T-helper 1 cell (primary cell): ENCODE results near the gene TNFSF15.
A peak's percentile ranks its signal among the peaks of the same experiment; 100 is the strongest.

Experiments
- DNase-seq, 5 donors: peaks; one replicate each; pipeline ENCODE4 v3.0.0-alpha.2; 2012 to 2020
- total RNA-seq, 4 donors: gene quantifications; one replicate each; lab custom pipeline; 2026; lab: John Stamatoyannopoulos, UW

Gene TNFSF15
- 0 to 0.08 (median 0) reads per million in 4 donors for total RNA-seq

DNA sequence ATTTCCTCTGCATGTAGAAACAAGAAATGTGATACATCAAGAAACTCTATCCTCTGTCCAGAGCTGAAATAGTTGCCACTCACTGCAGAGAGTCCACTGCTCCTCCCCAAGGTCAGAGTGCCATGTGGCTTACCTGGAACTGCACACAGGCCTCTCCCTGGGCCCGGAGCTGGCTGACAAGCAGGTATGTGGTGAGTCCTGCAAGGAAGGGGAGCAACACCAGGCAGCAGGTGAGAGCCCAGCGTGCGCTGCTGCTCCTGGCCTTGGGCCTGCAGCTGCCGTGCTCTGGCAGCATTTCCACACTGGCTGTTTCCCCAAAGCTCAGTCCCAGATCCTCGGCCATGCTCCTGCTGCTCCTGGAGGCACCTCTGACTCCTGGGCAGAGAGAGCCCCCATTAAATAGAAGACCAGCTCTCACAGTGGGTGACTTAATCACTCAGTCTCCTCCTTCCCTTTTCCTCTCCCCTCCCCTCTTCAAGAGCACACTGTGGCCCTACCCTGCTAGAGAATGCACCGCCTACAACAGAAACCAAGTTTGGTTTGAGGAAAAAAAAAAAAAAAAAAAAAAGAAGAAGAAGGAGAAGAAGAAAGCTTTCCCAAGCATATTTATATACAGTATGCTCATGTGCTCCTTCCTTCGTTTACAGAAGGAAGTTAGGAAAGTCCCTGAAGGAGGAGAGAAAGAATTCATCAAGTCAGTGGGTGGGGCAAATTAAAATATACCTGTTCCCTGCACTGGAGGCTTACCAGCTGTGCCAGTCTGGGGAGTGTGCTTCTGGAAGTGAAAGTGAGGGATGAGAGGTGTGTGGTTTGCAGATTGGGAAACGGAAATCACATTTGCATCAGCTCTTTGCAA is at the start of gene TNFSF15:
TSS of gene TNFSF15 (minus strand) at position 370 of the 856 bp plus-strand sequence. CDS start at position 343, 27 bp downstream.
- peak in 1 of 5 donors; percentile 75 for DNase-seq

DNA sequence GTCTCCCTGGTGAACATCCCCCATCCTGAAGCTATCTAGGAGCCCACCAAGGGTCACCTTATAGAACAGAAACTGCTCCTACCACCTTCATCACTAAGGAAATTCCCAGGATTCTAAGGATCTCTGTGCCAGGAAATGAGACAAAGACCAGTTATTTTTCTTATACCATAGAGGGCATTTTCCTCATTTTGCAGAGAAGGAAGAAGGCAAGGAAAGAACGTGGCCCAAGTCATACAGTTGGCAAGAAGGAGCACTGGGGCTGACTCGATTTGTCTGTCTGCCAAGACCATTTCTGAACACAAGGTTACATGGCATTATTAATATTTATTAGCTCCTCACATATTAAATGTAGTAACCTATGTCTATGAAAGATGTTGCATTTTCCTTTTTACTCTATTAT is 49.6 kb upstream of the TNFSF15 start:
- DNase-seq: no peak

DNA sequence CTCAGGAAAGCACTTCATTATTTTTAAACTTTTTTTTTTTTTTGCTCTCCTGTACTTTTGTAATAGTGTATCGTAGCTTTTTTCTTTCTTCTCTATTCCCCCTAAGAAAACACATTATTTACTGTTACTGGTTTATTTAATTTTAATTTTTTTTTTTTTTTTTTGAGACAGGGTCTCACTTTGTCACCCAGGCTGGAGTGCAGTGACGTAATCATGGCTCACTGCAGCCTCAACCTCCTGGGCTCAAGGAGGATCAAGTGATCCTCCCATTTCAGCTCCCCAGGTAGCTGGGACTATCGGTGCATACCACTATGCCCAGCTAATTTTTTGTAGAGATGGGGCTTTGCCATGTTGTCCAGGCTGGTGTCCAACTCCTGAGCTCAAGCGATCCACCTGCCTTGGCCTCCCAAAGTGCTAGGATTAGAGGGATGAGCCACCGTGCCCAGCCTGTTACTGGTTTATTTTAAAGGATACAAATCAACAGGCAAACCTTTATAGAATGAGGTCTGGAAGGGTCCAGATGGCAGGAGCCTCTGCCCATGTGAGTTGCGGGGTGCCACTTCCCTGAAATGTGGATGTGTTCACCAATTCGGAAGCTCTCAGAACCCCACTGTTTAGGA is 49.0 kb upstream of the TNFSF15 start:
- no peak for DNase-seq

DNA sequence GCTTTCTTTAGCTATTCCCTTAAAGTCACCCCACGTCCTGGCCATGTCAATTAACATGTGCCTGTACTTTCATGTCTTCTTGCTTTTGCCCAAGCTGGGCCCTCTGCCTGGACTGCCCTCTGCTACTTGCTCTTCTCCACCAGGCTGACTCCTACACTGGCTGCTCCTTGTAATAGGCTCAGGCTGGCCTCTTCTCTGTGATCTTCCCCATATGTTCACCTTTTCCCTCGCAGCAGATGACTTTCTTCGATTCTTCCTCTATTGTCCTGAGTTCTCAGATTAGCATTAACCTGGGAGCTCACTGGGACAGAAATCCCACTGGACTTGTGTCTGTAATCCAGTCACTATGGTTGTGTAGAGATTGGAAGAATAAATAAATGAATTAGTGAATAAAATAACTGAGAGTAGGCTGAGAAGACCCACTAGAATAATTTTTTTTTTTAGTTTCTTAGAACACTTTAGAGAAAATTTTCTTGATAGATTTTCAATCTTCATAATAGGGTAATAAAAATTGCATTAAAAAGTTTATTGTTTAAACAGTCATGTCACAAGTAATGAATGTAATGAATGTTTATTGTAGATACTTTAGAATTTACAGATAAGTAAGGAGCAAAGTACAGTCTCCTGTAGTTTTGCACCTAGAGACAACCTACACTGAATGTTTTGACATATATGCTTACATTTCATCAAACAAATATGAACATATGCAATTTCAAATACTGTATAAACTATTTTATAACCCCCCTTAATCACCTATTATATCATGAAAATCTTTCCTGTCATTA is 47.4 kb upstream of the TNFSF15 start:
- DNase-seq: no peak

DNA sequence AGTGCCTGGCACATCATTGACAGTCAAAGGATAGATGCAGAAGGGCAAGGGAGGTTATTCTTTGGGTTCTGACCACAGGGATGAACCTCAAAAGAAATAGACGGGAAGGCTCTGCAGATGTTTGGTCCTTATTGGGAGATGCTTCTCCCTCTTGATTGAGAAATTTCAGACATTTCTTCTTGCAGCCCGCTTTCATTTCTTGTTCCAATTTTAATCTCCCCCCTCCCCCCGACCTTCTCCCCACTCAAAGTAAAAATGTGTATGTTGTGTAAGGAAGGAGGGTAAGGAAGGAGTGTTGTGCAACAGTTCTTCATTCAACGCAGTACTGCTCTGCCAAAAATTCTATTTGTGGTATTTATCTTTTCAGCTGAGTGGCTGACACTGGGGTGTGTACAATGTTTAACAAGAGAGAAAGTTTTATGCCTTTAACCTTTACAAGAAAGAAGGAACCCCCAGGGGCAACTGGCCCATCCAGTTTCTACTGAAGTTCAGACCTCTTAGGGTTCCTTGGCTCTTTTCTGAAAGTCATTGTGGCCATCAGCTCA is 46.3 kb upstream of the TNFSF15 start:
- no peak for DNase-seq

DNA sequence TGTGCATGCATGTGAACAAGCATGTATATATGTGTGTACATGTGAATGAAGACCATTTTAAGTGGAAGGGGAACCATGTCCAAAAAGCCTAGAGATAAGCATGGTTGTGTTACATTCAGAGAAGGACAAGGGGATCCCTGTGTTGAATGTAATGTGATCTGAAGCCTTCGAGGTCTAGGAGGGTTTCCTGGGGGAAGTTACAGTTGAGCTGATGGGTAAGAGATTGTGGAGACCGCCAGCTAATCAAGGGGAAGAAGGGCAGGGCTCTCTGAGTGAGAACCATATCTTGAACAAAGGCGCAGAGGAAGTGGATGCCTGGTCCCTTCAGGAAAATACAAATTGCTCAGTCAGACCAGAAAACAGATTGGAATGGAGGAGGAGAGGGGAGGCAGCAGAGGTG is 45.5 kb upstream of the TNFSF15 start:
- no peak for DNase-seq

DNA sequence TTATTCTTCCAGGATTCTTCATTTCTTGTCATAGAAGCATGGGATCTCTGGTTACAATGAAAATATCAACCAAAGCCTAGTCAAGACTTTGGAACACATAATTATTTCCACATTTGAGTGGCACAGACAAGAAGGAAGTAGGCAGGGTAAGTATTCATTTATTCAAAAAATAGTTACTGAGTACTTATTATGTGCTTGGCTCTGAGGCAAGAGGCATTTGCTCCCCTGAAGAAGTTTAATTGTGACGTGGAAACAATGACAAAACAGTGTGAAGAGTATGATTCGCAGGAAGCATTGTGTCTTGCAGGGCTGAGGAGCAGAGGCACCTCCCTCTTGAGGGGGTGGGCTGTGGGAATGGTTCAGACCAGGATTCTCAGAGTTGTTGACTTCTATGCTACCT is 45.0 kb upstream of the TNFSF15 start:
- no peak for DNase-seq

DNA sequence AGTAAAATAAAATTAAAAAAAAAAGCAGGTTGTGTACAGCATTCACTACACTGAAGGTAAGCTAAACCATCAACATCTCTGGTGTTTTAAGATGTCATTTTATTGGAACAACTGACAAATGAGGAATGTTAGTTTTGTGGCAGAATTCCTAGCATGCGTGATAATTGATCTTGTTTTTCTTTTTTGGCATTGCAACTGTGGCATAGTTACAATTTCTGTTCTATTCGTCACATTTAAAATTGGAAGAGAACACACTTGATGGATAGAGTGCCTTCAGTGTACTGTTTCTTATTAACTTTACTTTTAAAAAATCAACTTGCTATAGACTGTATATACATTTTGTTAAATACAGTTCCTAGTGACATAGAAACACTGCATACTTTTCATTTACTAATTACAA is 43.6 kb upstream of the TNFSF15 start:
- no peak for DNase-seq

DNA sequence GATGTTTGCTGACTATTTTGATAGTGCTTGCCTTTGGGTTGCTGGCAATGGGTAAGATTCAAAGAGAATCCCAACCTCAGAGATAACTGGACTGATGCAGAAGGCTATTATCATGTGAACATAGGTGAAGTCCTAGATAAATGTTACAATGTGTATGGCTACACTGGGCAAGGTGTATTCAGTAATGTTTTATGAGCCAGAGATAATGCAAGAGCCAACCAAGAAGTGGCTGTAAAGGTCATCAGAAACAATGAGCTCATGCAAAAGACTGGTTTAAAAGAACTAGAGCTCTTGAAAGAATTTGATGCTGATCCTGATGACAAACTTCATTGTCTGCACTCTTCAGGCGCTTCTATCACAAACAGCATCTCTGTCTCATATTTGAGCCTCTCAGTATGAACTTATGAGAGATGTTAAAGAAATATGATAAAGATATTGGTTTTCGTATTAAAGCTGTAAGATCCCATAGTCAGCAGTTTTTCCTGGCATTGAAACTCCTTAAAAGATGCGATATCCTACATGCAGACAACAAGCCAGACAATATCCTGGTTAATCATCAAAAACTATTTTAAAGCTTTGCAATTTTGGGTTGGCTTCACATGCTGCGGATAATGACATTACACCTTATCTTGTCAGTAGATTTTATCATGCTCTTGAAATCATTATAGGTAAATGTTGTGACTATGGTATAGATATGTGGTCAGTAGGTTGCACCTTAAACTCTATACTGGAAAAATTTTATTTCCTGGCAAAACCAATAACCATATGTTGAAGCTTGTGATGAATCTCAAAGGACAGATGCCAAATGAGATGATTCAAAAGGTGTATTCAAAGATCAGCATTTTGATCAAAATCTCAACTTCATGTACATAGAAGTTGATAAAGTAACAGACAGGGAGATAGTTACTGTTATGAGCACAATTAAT is 41.9 kb upstream of the TNFSF15 start:
- no peak for DNase-seq

DNA sequence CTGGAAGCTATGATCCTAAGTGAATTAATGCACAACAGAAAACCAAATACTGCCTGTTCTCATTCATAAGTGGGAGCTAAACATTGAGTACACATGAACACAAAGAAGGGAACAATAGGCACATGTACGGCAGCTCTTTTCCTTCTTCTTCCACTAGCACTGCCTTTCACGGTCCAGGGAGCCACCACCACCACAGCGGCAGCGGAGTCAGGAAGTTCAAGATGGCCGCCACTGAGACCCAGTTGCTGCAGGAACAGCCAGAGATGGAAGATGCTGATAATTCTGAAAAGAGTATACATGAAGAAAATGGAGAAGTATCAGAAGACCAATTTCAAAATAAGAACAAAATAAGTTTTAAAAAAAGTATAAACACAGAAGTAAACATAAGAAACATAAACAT is 39.5 kb upstream of the TNFSF15 start:
- DNase-seq: no peak

DNA sequence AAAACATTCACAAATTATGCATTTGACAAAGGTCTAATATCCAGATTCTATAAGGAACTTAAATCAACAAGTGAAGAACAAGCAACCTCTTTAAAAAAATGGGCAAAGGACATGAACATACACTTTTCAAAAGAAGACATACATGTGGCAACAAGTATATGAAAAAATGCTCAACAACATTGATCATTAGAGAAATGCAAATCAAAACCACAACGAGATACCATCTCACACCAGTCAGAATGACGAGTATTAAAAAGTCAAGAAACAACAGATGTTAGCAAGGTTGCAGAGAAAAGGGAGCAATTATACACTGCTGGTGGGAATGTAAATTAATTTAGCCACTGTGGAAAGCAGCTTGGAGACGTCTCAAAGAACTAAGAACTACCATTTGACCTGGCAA is 38.9 kb upstream of the TNFSF15 start:
- DNase-seq: no peak

DNA sequence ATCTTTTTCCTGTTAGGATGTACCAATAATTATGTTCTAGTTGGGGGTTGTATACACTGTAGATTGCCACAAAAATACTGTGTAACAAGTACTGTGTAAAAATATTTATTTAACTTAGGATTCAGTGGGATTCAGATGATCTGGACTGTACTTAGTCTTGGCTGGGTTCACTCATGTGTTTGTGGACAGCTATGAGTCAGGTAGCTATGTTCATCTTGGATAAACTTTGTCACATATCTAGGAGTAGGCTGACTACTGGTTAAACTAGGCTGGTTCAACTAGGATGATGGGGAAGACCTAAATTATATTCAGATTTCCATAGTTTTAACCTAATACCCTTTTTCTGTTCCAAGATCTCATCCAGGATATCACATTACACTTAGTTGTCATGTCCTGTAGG is 32.1 kb upstream of the TNFSF15 start:
- DNase-seq: no peak

DNA sequence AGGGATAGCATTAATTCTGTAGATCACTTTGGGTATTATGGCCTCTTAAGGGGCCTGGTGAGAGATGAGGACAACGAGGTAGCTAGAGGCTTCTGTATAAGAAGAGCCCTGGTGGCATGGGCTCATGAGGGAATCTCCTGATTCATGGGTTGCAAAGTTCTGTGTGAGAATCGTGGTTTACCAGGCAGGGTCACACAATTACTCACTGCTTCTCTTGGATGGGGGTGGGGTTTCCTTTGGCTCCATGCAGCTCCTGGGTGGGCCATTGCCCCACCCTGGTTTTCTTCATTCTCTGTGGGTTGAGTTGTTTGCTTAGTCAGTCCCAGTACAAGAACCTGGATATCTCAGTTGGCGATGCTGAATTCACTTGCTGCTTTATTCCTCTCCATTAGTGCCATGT is 30.9 kb upstream of the TNFSF15 start:
- peak in 1 of 5 donors; percentile 45 for DNase-seq

DNA sequence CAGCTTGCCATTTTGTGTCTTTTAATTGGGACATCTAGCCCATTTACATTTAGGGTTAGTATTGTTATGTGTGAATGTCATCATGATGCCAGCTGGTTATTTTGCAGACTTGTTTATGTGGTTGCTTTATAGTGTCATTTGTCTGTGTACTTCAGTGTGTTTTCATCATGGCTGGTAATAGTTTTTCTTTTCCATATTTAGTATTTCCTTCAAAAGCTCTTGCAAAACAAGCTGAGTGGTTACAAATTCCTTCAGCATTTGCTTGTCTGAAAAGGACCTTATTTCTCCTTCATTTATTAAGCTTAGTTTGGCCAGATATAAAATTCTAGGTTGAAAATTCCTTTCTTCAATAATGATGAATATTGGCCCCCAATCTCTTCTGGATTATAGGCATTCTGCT is 28.5 kb upstream of the TNFSF15 start:
- DNase-seq: no peak

DNA sequence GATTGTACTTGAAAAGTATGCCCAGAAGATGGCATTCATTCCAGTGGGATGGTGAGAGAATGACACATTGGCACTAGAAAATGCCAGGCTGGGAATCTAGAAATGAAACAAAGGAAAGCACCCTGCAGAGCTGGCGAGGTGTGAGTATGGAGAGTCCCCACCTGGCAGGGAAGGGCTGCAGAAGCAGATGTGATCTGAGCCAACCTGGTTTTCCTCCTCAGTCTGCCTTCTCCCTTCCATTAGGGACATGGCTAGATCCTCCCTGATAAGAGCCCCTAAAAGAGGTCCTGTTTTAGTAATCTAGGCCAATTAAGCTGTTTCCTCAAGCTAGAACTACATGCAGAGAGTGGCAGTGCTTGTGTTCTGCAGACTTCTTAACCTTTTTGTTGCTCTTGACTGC is 24.7 kb upstream of the TNFSF15 start:
- no peak for DNase-seq

DNA sequence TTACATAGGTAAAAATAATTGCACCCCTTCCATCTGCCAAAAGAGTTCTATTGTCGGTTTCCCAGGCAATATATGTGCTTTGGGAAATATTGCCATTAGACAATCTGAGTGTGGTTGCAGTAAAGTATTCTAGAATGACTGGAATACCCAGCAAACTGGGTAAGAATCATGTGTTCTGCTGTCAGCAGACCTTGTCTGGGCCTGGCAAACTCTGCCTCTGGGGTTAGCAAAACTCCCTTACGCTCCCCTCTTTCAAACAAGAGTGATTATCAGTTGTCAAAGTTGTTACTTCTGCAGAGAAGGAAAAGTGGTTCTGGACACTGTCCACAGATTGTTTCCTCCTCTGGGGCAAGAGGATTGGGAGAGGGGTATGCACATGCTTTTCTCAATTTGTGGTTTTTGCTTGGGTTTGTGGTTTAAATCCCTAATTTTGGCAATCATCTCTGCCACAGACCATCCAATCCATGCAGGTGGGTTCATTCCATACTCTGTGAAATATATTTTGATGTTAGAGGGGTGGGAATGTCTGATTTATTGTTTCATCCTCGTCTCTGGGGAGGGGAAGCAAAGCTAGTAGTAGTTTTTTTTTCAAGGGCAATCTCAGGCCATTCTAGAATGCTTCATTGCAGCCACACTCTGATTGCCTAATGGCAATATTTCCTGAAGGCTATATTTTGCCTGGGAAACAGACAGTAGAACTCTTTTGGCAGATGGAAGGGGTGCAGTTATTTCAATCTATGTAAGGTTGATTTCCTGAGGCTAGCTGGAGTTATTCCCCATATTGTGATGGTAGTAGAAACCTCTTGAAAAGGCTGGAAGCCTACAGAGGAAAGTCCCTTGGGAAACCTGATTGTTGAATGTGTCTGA is 24.0 kb upstream of the TNFSF15 start:
- DNase-seq: no peak

DNA sequence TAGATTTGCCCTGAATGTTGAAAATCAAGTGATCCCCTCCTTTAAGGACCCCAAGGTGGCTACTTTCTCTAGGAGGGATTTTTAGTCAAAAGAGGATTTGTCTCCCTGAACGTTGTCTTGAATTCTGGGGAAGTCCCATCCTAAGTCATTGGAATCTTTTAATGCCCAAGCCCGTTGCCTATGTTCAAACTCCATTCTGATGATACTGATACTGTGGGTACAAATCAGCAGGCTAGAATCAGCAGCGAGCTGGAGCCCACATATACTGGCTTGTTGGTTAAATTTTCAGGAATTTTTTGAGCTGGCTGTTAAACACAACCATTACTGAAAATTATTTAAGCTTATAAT is 22.4 kb upstream of the TNFSF15 start:
- no peak for DNase-seq

DNA sequence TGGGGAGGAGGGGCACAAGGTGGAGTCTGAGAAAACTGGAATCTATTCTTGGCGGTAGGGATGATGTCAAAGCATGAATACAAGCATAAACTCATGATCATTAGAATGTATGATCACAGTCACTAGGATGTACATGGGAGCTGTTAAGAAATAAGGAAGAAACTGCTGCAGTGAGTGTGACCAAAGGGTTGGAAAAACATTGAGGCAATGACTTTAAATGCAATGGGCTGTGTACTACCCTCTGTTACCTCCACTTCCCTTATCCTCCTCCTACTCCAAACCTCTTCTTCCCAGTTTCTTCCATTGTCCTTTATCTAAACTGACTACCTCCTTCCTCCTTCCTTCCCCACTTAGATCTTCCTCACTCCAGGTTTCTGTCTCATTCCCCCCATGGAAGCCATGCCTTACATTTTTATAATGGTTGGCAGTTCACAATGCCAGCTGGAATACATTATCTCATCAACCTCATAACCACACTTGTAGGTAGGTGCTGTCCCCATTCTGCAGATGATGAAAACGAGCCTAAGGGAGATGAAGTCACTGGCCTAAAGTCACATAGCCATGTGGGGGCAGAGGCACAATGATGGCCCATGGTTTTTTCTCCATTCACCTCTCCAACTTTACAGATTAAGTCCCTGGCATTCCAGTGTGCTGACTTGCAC is 21.9 kb upstream of the TNFSF15 start:
- DNase-seq: no peak

DNA sequence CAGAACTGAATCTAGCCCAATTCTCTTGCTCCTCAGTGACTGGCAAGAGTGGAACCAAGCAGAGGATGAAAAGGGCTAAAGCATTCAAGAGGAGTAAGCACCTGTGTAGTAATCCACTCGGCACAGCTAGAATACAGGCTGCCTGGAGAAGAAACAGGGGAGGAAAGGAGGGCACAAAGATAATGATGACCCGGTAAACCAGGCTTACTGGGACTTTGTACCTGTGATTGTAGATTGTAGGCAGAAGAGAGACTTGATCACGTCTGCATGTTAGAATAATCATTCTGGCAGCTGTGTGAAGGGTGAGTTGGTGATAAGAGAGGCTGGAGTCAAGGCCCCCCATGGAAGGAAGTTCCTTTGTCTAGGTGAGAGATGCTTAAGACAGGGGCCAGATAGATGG is 20.6 kb upstream of the TNFSF15 start:
- no peak for DNase-seq

DNA sequence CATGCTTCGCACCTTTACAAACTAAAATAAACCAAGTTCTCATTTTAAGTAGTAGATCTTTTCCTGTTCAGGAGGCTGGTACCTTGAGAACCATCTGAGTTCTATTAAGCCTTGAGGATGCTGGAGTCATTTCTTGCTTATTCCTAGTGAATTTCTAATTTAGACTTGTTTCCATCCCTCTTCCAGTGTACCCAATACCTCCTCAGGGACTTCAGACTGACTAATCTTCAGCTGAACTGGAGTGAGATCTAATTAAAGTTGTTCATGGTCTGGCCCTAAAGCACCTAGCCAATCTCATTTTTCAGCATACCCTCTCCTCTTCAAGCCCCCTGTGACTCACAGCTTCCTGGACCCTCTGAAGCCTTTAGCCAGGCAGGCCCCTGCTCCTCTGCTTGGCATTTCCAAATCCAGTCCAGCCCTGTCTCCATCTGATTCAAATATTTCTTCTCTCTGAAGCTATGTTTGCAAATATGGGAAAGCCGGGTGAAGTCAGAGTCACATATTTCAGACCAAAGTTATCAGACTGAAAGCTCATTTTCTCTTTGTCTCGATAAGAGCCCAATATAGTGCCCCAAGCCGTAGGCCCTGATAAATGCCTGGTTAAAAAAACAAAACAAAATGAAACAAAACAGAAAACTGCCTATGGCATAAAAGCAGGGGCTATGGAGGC is 19.4 kb upstream of the TNFSF15 start:
- DNase-seq: no peak
